ENCODE data around the gene WASHC2A.
"Not testable (repeated sequence)": the region's sequence is repeated elsewhere in the genome, so short reads cannot be mapped to it uniquely, and the experiment has no call there.

WASHC2A gene

DNA sequence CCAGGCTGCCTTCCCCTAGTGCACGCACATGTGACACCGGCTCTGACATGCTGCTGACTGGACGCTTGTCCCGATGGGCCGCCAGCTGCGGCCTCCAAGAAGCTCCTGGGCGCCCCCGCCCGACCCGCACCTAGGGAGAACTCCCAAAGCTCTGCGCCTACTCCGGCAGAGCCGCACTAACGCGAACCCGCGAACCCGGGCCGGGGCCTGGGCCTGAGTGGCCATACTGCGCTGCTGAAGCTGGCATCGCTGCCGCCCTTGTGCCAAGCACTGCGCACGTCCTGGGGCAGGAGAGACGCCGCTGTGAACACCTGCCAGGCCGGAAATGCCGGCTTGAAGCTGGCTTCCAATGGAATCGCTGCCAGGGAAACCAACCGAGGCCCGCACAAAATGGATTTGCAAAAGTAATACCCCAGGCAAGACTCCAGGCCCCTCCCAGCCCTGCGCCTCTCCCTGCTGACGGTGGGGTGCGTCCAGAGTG is 85.1 kb downstream of the WASHC2A start:
- TF ChIP-seq OSR1 (CRISPR knock-in tag; IDR thresholded peaks at IDR 0.05) (no peak), ZFP3 (CRISPR knock-in tag; IDR thresholded peaks at IDR 0.05) (no peak)
- ATAC-seq: peak; percentile 79

DNA sequence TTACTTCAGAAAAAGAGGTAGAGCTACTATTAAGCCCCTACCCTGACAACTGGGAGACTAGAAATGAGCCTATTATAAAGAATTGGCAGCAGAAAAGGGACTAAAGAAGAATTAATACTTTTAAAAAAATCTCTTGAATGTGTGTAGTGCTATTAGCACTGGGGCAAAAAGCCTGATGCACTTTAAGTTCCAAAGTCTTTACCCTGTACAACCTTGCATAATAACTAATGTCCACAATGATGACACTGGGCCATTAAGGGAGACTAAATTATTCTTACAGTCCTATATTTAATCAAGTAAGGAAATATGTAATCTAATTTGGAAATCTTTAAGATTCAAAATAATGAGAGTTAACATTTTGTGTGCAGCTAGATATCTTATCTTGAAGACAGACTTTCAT is 90.1 kb downstream of the WASHC2A start:
- not testable (repeated sequence) for ATAC-seq

DNA sequence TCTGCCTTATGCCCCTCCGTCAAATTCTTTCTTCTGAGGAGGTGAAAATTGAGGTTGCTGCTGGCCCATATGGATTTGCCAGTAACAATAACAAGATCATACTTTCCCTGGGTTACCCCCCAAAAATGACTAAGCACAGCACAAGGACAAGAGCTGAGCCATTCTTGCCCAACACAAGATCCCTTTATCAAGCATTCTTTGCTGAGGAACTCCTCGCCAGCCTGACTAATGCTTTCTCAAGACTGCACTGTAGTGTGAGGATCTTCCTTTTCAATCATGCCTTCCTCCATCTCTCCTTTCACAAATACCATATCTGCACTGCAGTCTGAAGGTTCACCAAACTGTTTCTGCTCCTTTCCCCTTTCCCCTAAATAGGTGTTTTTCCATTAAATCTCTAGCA is 92.1 kb downstream of the WASHC2A start:
- not testable (repeated sequence) for ATAC-seq

More for the DNA sequence above, 90.1 kb downstream of the WASHC2A start:
- peak; percentile 36; the same call in 1 of the 2 replicates for TF ChIP-seq ISL1 (CRISPR knock-in tag; IDR thresholded peaks at IDR 0.05)

DNA sequence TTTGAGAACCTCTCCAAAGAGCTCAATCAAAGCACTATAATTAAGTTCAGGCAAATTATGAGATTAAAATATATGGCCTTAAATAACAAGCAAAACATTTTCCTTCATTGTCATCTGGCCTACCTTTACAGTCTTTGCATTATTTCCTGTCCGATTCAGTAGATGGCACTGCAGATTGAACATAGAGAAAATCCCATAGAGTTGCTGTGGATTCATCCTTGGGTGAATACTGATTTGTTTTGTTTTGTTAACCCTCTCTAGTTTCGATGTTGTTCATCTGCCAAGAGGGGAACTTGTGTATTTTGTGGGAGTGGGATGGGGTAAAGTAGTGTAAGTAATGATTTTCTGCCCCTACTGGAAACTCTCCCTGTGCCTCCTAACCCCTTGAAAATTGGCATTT is 97.3 kb downstream of the WASHC2A start:
- ATAC-seq: peak; percentile 84

DNA sequence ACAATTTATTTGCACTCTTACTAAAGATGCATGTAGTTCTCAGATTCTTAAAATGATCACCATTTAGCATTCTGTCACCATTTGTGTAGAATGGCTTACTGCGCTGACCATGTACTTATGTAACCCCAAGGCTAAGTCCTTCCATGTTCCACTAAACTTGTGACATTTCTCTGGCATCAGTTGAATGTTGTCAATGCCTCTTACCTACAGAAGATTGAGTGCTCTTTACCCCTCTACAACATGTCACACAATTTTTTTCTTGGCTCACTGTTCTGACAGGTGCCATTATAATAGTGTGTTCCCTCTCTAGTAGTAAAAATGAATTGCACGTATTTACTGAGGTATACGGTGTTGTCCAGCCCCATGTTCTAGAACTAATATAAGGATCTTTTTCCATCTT is 100.1 kb downstream of the WASHC2A start:
- not testable (repeated sequence) for ATAC-seq

DNA sequence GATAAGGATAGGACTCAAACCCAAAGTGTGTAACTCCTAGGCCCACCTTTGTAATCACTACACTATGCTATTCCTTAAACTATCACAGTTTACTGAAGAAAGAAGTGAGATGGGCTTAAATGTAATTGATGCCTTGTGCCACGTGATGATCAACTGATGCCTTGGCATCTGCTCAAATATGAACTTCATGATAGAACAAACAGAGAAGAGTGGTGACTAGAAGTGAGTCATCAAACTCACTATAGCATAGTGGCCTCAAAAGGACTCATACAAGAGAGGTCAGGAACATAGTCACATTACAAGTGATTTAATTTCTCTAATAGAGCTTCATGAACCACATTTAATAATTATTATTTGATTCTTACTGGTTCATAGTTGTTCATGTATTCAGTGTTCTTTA is 101.8 kb downstream of the WASHC2A start:
- peak; percentile 78 for ATAC-seq

DNA sequence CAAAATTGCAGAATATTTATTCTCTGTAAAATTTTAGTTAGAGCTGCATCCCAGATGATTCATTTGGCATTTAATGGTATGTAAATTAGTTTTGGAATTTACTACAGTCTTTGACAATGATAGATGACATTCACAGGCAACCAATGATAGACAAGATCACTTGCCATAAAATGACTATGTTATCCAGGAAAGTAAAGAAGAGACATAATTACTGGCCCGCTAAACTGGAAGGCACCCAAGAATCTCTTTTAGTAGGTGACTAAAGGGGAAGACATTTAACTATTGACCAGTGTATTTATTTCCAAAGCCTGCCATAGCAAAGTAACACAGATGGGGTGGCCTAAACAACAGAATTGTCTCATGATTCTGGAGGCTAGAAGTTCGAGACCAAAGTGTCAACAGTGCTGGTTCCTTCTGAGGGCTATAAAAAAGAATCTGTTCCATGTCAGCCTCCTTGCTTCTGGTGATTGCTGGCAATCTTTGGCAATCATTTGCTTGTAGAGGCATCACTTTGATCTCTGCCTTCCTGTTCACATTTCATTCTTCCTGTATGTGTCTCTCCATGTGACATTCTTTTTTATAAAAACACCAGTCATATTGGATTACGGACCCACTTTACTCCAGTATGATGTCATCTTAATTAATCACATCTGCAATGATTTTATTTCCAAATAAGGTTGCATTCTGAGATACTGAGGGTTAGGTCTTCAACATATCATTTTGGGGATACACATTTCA is 107.2 kb downstream of the WASHC2A start:
- peak; percentile 95 for ATAC-seq
- TF ChIP-seq ISL1 (CRISPR knock-in tag; IDR thresholded peaks at IDR 0.05): peak; percentile 47

Measured in SK-N-SH treated with all-trans-retinoic acid at 6 μM for 48 hours (cell line).